Measurements from ENCODE around the gene UNC5C. TPM values are rescaled to one million over a fixed set of nuclear protein-coding genes. Genes with fewer than 3 reads are reported as not detected.
A peak's percentile ranks its signal among the peaks of the same experiment; 100 is the strongest.

The UNC5C gene
- total and polyA plus RNA-seq, 2 of the 8 experiments (the other 6 are each of a cell fraction or from before 2014, with no cell fraction given): 0.30 to 1.3 TPM

DNA sequence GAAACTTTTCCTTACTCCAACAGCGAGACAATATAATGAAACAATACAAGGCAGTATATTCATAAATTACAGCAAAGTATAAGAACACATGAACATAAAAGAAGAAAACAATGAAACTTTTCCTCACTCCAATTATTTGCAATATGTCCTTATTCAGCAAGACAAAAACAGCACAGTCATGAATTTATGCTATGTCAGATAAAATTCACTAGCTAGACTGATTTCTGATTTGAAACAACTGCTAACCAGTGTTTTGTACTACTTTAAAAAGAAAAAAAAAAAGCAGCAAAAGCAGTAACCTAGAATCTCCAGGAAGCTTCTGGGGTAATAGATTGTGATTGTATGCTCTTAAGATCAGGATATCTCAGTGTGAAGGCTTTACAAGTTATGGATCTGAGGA is 45.2 kb upstream of the UNC5C start:
- Histone ChIP-seq H2BK20ac (ENCODE audit: low read length) (no peak overlapping the region), H3K56ac (replicated peaks; ENCODE audit: insufficient read length, low read depth, low read length) (no peak overlapping the region), H2BK120ac (replicated peaks; ENCODE audit: low read depth, low read length) (no peak overlapping the region), H3K4ac (replicated peaks; ENCODE audit: insufficient read length, low read depth, low read length) (no peak overlapping the region), H4K20me1 (replicated peaks in 1 of 2; ENCODE audit: control insufficient read depth in 1 of 2, insufficient read depth in 2 of 2, low read length in 2 of 2) (no peaks in the 10 kb centered on the region), H3K27ac (ENCODE audit: low read depth, low read length) (no peak overlapping the region), H3K79me1 (ENCODE audit: low read depth, low read length) (no peaks in the 10 kb centered on the region), H2BK12ac (ENCODE audit: low read depth, low read length) (no peak overlapping the region), H3K4me1 (replicated peaks in 1 of 4; ENCODE audit: control insufficient read depth in 3 of 4, insufficient read depth in 4 of 4, low read length in 3 of 4) (no peaks in the 10 kb centered on the region), H3K9me3 (ENCODE audit: insufficient read depth in 2 of 2, low read depth in 1 of 2, low read length in 1 of 2) (no peaks in the 10 kb centered on the region), H3K27me3 (replicated peaks in 1 of 4; ENCODE audit: control insufficient read depth in 3 of 4, extremely low read depth in 1 of 4, insufficient read depth in 3 of 4, low read length in 3 of 4) (no peaks in the 10 kb centered on the region), H3K36me3 (ENCODE audit: control insufficient read depth in 2 of 4, insufficient read depth in 4 of 4, low read length in 3 of 4) (no peaks in the 10 kb centered on the region), H2BK5ac (ENCODE audit: low read depth, low read length) (no peak overlapping the region), H3K23me2 (ENCODE audit: low read depth, low read length) (no peaks in the 10 kb centered on the region), H4K5ac (ENCODE audit: insufficient read length, low read depth, low read length) (no peak overlapping the region), H2AFZ (ENCODE audit: low read length) (0 out of 2 replicates have a peak overlapping the region, but pooled peaks have one; percentile 10), H3K23ac (ENCODE audit: insufficient read length) (no peak overlapping the region), H3K79me2 (ENCODE audit: control insufficient read depth in 1 of 2, insufficient read depth in 2 of 2, low read length in 2 of 2) (no peaks in the 10 kb centered on the region), H2BK15ac (ENCODE audit: low read length) (no peak overlapping the region), H3K4me3 (ENCODE audit: extremely low read depth in 1 of 4, insufficient read depth in 2 of 4, low read depth in 3 of 4, low read length in 4 of 4) (no peak overlapping the region), H3K9ac (replicated peaks in 1 of 4; ENCODE audit: extremely low read depth in 1 of 4, low read depth in 3 of 4, low read length in 3 of 4) (no peak overlapping the region), H3K14ac (ENCODE audit: insufficient read length) (no peak overlapping the region), H3K4me2 (ENCODE audit: insufficient read depth in 1 of 2, low read depth in 2 of 2, low read length in 2 of 2) (no peak overlapping the region), H4K91ac (replicated peaks; ENCODE audit: insufficient read length, low read length) (no peak overlapping the region), H3K18ac (ENCODE audit: extremely low read depth, low read length) (no peak overlapping the region), H4K8ac (ENCODE audit: extremely low read depth, insufficient read depth, low read length) (no peak overlapping the region), H2AK5ac (ENCODE audit: low read depth, low read length) (no peak overlapping the region)
- CTCF ChIA-PET (ENCODE audit: partially characterized antibody): interaction anchor here (1.4 kb wide), 1 partner anchor 44 kb away, joined by 3 read pairs; no protein-coding TSS in a partner anchor
- no peak for TF ChIP-seq RXRA (IDR thresholded peaks at IDR 0.05; ENCODE audit: insufficient read depth, low read depth, low read length)
- no peak for TF ChIP-seq JUND (IDR thresholded peaks at IDR 0.05; ENCODE audit: low read length)
- no peak for TF ChIP-seq CBX8 (IDR thresholded peaks at IDR 0.05; ENCODE audit: borderline replicate concordance, low read depth, low read length)
- TF ChIP-seq SIN3A (conservative IDR thresholded peaks at IDR 0.05 in 1 of 2, IDR thresholded peaks at IDR 0.05 in 1 of 2; ENCODE audit: low read depth in 1 of 2, low read length in 2 of 2): no peak
- TF ChIP-seq SRF (IDR thresholded peaks at IDR 0.05; ENCODE audit: low read depth, low read length): no peak
- TF ChIP-seq, protein P1, sequence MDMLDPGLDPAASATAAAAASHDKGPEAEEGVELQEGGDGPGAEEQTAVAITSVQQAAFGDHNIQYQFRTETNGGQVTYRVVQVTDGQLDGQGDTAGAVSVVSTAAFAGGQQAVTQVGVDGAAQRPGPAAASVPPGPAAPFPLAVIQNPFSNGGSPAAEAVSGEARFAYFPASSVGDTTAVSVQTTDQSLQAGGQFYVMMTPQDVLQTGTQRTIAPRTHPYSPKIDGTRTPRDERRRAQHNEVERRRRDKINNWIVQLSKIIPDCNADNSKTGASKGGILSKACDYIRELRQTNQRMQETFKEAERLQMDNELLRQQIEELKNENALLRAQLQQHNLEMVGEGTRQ (IDR thresholded peaks at IDR 0.05; ENCODE audit: low read length): no peak
- TF ChIP-seq EGR1 (IDR thresholded peaks at IDR 0.05; ENCODE audit: borderline replicate concordance, low read depth, low read length): no peak
- TF ChIP-seq KDM5A (IDR thresholded peaks at IDR 0.05; ENCODE audit: low read length): no peak
- no peak for TF ChIP-seq PHF8 (conservative IDR thresholded peaks at IDR 0.05; ENCODE audit: low read depth, low read length)
- TF ChIP-seq CEBPB (IDR thresholded peaks at IDR 0.05; ENCODE audit: low read depth, low read length): no peak
- POLR2A ChIA-PET (ENCODE audit: partially characterized antibody): no interaction called here
- no peak for FAIRE-seq
- DNase-seq (ENCODE audit: low read depth in 1 of 2, low spot score in 2 of 2): no peak
- WGBS, 2 experiments (ENCODE audit: extremely low coverage in 1 of 2, insufficient coverage in 1 of 2, insufficient read length in 1 of 2, insufficient replicate concordance in 2 of 2, low coverage in 1 of 2, low lambda C conversion rate in 2 of 2, missing lambda C conversion rate in 1 of 2): 69% methylated on average over 1 of the region's 1 CpG; no CpG with 5 or more reads in 1 of the 2 experiments
